Coronary artery (tissue), 2 donors: ENCODE measurements around the gene SYT7.
"Not testable (repeated sequence)": the region's sequence is repeated elsewhere in the genome, so short reads cannot be mapped to it uniquely, and the experiment has no call there.

Experiments
- DNase-seq: peaks from one replicate; pipeline ENCODE4 v3.0.0-alpha.2; 2017; ENCODE audit warnings: low spot score
- H3K27ac ChIP-seq, 2 donors: fragments of 200-600 bp; sonication (generic); one replicate each; pipeline ENCODE4 v1.5.1; 2016 to 2019
- H3K4me3 ChIP-seq: fragments of 200-600 bp; sonication (generic); 2 replicates; pipeline ENCODE4 v1.5.1; 2016; ENCODE audit warnings: mild to moderate bottlenecking, moderate library complexity
- CTCF ChIP-seq: fragments of 200-600 bp; sonication (generic); IDR thresholded peaks from one replicate; pipeline ENCODE4 v1.5.1; 2019; ENCODE audit warnings: antibody characterized with exemption

Gene SYT7

GRCh38 chr11:61480994-61481335 lies 99.9 kb downstream of the SYT7 start:
- TF ChIP-seq CTCF, result no peak
- no peak for DNase-seq
- Histone ChIP-seq H3K27ac (no peak overlapping the region), H3K4me3 (no peak overlapping the region)

- no peak overlapping the region for H3K4me3 ChIP-seq
- no peak for DNase-seq
- H3K27ac ChIP-seq, result no peak overlapping the region
- TF ChIP-seq CTCF, result no peak
These were observed 100.4 kb downstream of the SYT7 start for GRCh38 chr11:61480261-61480993.

GRCh38 chr11:61479360-61480058 lies 101.4 kb downstream of the SYT7 start:
- DNase-seq, H3K27ac ChIP-seq, H3K4me3 ChIP-seq: not testable (repeated sequence)

- no peak overlapping the region for H3K4me3 ChIP-seq
- TF ChIP-seq CTCF, result peak; percentile 93
- DNase-seq, result no peak
- peak overlapping the region in 1 of 2 donors; percentile 38 for H3K27ac ChIP-seq
These were observed 103.1 kb downstream of the SYT7 start for GRCh38 chr11:61477727-61478148.

GRCh38 chr11:61477126-61477525 lies 103.8 kb downstream of the SYT7 start:
- H3K4me3 ChIP-seq, result no peak overlapping the region
- no peak for DNase-seq
- no peak for TF ChIP-seq CTCF
- H3K27ac ChIP-seq, result peak overlapping the region in 1 of 2 donors; percentile 38

GRCh38 chr11:61476371-61476770 lies 104.5 kb downstream of the SYT7 start:
- no peak for DNase-seq
- TF ChIP-seq CTCF, result no peak
- Histone ChIP-seq H3K27ac (no peak overlapping the region), H3K4me3 (no peak overlapping the region)

- Histone ChIP-seq H3K27ac (peak overlapping the region in 1 of 2 donors; percentile 71), H3K4me3 (no peak overlapping the region)
- DNase-seq, result no peak
- no peak for TF ChIP-seq CTCF
These were observed 105.4 kb downstream of the SYT7 start for GRCh38 chr11:61475433-61475832.
